Transverse colon (tissue), 4 donors: Measurements from ENCODE around the gene SCAPER. TPM values are rescaled to one million over a fixed set of nuclear protein-coding genes. Genes with fewer than 3 reads are reported as not detected.

Experiments used
- DNase-seq: peaks from one replicate; pipeline ENCODE4 v3.0.0-alpha.2; 2019
- H3K27ac ChIP-seq, 4 donors: fragments of 200-600 bp; sonication (generic); 2 replicates each; pipeline ENCODE4 v1.5.1; 2016 to 2018; ENCODE audit warnings: inconsistent platforms in 4 of 4
- H3K27me3 ChIP-seq: fragments of 200-600 bp; sonication (generic); 2 replicates; pipeline ENCODE4 v1.5.1; 2017; ENCODE audit warnings: inconsistent platforms
- H3K36me3 ChIP-seq, 4 donors: fragments of 200-600 bp; sonication (generic); 2 replicates each; pipeline ENCODE4 v1.5.1; 2017 to 2019; ENCODE audit warnings: inconsistent platforms in 4 of 4
- H3K4me1 ChIP-seq, 4 donors: fragments of 200-600 bp; sonication (generic); 2 replicates each; pipeline ENCODE4 v1.5.1; 2017 to 2020; ENCODE audit warnings: inconsistent platforms in 4 of 4
- H3K4me3 ChIP-seq, 4 donors: fragments of 200-600 bp; sonication (generic); 1 replicate in 1 of 4; 2 replicates in 3 of 4; pipeline versions ENCODE4 v1.5.1 to v1.6.1; 2017 to 2019; ENCODE audit warnings: inconsistent platforms in 4 of 4
- H3K9me3 ChIP-seq, 2 donors: fragments of 200-600 bp; sonication (generic); 2 replicates each; pipeline ENCODE4 v1.5.1; 2017 to 2019; ENCODE audit warnings: inconsistent platforms in 2 of 2
- CTCF ChIP-seq, 5 experiments: fragments of 200-600 bp in 3 of 5; fragments of 450-650 bp in 2 of 5; sonication (generic) in 3 of 5; IDR thresholded peaks; 1 replicate in 2 of 5; 2 replicates in 3 of 5; pipeline ENCODE4 v1.5.1; 2016 to 2017; ENCODE audit warnings: antibody characterized with exemption in 5 of 5, inconsistent platforms in 3 of 5, mild to moderate bottlenecking in 2 of 5, moderate library complexity in 1 of 5
- EP300 ChIP-seq: sonication (generic); formaldehyde crosslinking; IDR thresholded peaks from one replicate; pipeline ENCODE4 v1.6.1; 2017; ENCODE audit warnings: antibody characterized with exemption, low read depth
- POLR2A ChIP-seq: fragments of 450-650 bp; IDR thresholded peaks from one replicate; pipeline ENCODE4 v1.6.1; 2016; ENCODE audit warnings: antibody characterized with exemption, mild to moderate bottlenecking, moderate library complexity
- POLR2AphosphoS5 ChIP-seq, 3 donors: sonication (generic); formaldehyde crosslinking; IDR thresholded peaks; one replicate each; pipeline ENCODE4 v1.6.1; 2016; ENCODE audit warnings: antibody characterized with exemption in 3 of 3
- WGBS, 2 donors: methylation state at CpG; one replicate each; pipeline ENCODE4 v1.1.5; 2018; ENCODE audit warnings: low coverage in 1 of 2; 5-methylcytosine and 5-hydroxymethylcytosine counted together
- in situ Hi-C, 4 donors: fragments of 200-750 bp; cut with MboI; loops; one replicate each; pipeline versions ENCODE4 v1.15.0 to v1.15.1; 2017; ENCODE audit warnings: low sequenced_read_pairs in 3 of 4, low pct_ligation_motif_present in 1 of 4, low pct_unique_long_range_greater_than_20kb in 1 of 4
- intact Hi-C: fragments of 100-400 bp; cut with DNase I; formaldehyde crosslinking; loops from one replicate; pipeline ENCODE4 v1.15.1; 2023; ENCODE audit warnings: low total_unique reads
- total RNA-seq, 4 donors: library from RNA; depleted of rRNA; stranded (reverse); fragments of >200 nt; gene quantifications; one replicate each; pipeline ENCODE4 v1.1.0, GENCODE V29; 2016

SCAPER gene
- total RNA-seq, 4 donors from 2014 or later = 31.8 to 121 (median 48.7) TPM

- intact Hi-C loops (no loop called here), in situ Hi-C loops (no loop called here)
- no peak for TF ChIP-seq POLR2A
- TF ChIP-seq CTCF (IDR thresholded peaks at IDR 0.05) = no peak
- no peak for TF ChIP-seq POLR2AphosphoS5 (IDR thresholded peaks at IDR 0.05)
- no peak for TF ChIP-seq EP300
- Histone ChIP-seq H3K4me3 (no peak overlapping the region), H3K4me1 (peaks cover 8 to 26% (median 15%) of the 10 kb centered on the region in 4 donors), H3K27ac (no peak overlapping the region), H3K27me3 (no peaks in the 10 kb centered on the region), H3K36me3 (peaks cover 0 to 2% (median 0%) of the 10 kb centered on the region in 4 donors), H3K9me3 (no peaks in the 10 kb centered on the region)
- no peak for DNase-seq
These were observed 24.0 kb upstream of the SCAPER start for GRCh38 chr15:76929011-76929760.

GRCh38 chr15:76928201-76928600 is 23.1 kb upstream of the SCAPER start:
- intact Hi-C loops = no loop called here
- H3K4me1 ChIP-seq = peaks cover 8 to 20% (median 15%) of the 10 kb centered on the region in 4 donors
- no peak for DNase-seq

GRCh38 chr15:76916369-76916768 is 11.2 kb upstream of the SCAPER start:
- Histone ChIP-seq H3K27ac (no peak overlapping the region), H3K4me3 (no peak overlapping the region), H3K4me1 (no peaks in the 10 kb centered on the region), H3K36me3 (no peaks in the 10 kb centered on the region), H3K9me3 (no peaks in the 10 kb centered on the region), H3K27me3 (no peaks in the 10 kb centered on the region)
- intact Hi-C loops = no loop called here
- TF ChIP-seq CTCF (IDR thresholded peaks at IDR 0.05) = no peak
- no peak for TF ChIP-seq POLR2A
- TF ChIP-seq POLR2AphosphoS5 (IDR thresholded peaks at IDR 0.05) = no peak
- TF ChIP-seq EP300 = no peak
- in situ Hi-C loops = no loop called here
- no peak for DNase-seq
- 90% methylated on average over 13 of the region's 13 CpGs; no CpG with 5 or more reads in 1 of the 2 donors for WGBS, 2 donors

More at GRCh38 chr15:76928201-76928600, 23.1 kb upstream of the SCAPER start:
- WGBS, 2 donors = 65 to 92% methylated on average over 2 to 3 of the region's 3 CpGs
- H3K27me3 ChIP-seq = no peaks in the 10 kb centered on the region
- no peaks in the 10 kb centered on the region for H3K36me3 ChIP-seq
- TF ChIP-seq POLR2A = no peak
- TF ChIP-seq EP300 = no peak
- TF ChIP-seq CTCF (IDR thresholded peaks at IDR 0.05) = no peak
- TF ChIP-seq POLR2AphosphoS5 (IDR thresholded peaks at IDR 0.05) = no peak
- no peak overlapping the region for H3K27ac ChIP-seq
- no peak overlapping the region for H3K4me3 ChIP-seq
- H3K9me3 ChIP-seq = no peaks in the 10 kb centered on the region
- in situ Hi-C loops = no loop called here

- TF ChIP-seq CTCF (IDR thresholded peaks at IDR 0.05) (no peak), EP300 (no peak), POLR2A (no peak), POLR2AphosphoS5 (IDR thresholded peaks at IDR 0.05) (no peak)
- WGBS, 2 donors = 91% methylated on average over 2 of the region's 2 CpGs; no CpG with 5 or more reads in 1 of the 2 donors
- in situ Hi-C loops = no loop called here
- intact Hi-C loops = no loop called here
- no peaks in the 10 kb centered on the region for H3K4me1 ChIP-seq
- H3K4me3 ChIP-seq = no peak overlapping the region
- H3K9me3 ChIP-seq = no peaks in the 10 kb centered on the region
- H3K27ac ChIP-seq = no peak overlapping the region
- H3K36me3 ChIP-seq = no peaks in the 10 kb centered on the region
- H3K27me3 ChIP-seq = no peaks in the 10 kb centered on the region
- DNase-seq = no peak
These were observed 8.6 kb upstream of the SCAPER start for GRCh38 chr15:76913737-76914136.
